GM06990 (cell line): ENCODE results near the gene CHMP6.

Source experiments
- DNase-seq: peaks from one replicate; pipeline ENCODE4 v3.0.0-alpha.2; 2011; ENCODE audit not compliant: insufficient read length; ENCODE audit errors: extremely low read depth
- H3K27me3 ChIP-seq: replicated peaks from 2 replicates; pipeline ENCODE4 v1.6.0; 2011; ENCODE audit warnings: low read length; ENCODE audit not compliant: control insufficient read depth, insufficient read depth
- H3K36me3 ChIP-seq: 2 replicates; pipeline ENCODE4 v1.5.1; 2011; ENCODE audit warnings: low read length; ENCODE audit not compliant: control insufficient read depth, insufficient read depth
- H3K4me3 ChIP-seq: replicated peaks from 2 replicates; pipeline ENCODE4 v1.5.1; 2011; ENCODE audit warnings: low read depth, mild to moderate bottlenecking, control low read depth, low read length
- TF ChIP-seq, protein P1 (sequence below): IDR thresholded peaks from 2 replicates; pipeline ENCODE4 v1.5.1; 2011; ENCODE audit warnings: low read length, control low read depth, mild to moderate bottlenecking, inconsistent platforms; ENCODE audit not compliant: insufficient read depth, poor library complexity, severe bottlenecking

Gene CHMP6

DNA sequence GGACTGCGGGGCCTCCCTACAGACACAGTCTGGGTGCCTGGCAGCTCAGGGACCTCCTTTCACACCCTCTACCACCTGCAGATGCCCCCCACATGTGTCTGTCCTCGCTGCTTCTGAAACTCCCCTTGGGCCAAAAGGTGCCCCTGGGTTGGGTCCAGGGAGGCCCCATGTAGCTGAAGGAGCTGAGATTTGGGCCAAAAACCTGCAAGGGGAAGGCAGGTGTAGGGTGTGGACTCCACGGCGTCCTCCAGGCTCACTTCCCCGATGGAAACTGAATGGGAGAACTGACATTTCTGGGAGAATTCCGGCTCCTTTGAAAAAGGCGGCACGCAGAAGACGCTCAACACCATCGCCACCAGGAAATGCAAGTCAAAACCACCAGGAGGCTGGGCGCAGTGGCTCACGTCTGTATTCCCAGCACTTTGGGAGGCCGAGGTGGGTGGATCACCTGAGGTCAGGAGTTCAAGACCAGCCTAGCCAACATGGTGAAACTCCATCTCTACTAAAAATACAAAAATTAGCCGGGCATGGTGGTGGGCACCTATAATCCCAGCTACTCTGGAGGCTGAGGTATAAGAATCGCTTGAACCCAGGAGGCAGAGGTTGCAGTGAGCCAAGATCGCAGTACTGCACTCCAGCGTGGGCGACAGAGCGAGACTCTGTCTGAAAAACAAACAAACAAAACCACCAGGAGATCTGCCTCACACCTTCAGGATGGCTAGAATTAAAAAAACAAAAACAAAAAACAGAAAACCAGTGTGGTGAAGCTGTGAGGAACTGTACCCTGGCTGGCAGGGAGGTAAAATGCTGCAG lies 30.1 kb downstream of the CHMP6 start:
- Histone ChIP-seq H3K27me3 (no peaks in the 10 kb centered on the region), H3K36me3 (no peaks in the 10 kb centered on the region), H3K4me3 (no peak overlapping the region)
- no peak for DNase-seq
- TF ChIP-seq, protein P1, sequence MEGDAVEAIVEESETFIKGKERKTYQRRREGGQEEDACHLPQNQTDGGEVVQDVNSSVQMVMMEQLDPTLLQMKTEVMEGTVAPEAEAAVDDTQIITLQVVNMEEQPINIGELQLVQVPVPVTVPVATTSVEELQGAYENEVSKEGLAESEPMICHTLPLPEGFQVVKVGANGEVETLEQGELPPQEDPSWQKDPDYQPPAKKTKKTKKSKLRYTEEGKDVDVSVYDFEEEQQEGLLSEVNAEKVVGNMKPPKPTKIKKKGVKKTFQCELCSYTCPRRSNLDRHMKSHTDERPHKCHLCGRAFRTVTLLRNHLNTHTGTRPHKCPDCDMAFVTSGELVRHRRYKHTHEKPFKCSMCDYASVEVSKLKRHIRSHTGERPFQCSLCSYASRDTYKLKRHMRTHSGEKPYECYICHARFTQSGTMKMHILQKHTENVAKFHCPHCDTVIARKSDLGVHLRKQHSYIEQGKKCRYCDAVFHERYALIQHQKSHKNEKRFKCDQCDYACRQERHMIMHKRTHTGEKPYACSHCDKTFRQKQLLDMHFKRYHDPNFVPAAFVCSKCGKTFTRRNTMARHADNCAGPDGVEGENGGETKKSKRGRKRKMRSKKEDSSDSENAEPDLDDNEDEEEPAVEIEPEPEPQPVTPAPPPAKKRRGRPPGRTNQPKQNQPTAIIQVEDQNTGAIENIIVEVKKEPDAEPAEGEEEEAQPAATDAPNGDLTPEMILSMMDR, result no peak

GRCh38 chr17:81022344-81022676 lies 30.7 kb downstream of the CHMP6 start:
- Histone ChIP-seq H3K36me3 (no peaks in the 10 kb centered on the region), H3K4me3 (no peak overlapping the region), H3K27me3 (no peaks in the 10 kb centered on the region)
- DNase-seq, result no peak
- TF ChIP-seq, protein P1, result no peak

DNA sequence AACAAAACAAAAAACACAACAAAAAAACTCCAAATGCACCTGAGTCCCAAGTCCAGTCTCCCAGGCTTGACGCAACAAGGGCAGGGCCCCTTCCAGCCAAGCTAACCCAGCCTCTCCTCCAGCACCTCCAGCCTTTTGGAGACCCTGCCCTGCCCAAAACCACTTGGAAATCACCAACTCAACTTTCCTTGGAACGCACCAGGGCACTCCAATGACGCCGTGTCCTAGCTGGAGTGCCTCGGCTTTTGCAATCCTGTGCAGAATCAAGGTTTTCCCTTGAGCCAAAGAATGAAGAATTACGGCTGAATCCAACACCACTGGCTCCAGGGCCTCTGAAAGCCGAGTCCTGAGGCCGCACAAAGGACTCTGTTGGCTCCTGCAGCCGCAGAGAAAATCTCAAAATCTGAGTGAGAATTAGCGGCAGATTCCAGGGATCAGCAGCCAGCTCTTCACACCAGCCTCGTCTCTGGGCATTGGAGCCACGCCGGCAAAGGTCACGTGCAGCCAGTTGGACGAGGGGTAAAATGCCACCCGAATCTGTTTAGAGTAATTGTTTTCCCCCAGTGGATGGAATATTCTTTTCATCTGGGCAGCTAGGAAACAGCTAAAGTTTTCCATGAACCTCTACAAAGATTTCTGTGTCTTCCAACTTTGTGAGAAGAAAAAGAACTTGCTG lies 33.6 kb downstream of the CHMP6 start:
- Histone ChIP-seq H3K4me3 (no peak overlapping the region), H3K36me3 (no peaks in the 10 kb centered on the region), H3K27me3 (no peaks in the 10 kb centered on the region; the same call in 1 of the 2 replicates)
- no peak for DNase-seq
- TF ChIP-seq, protein P1, result no peak

DNA sequence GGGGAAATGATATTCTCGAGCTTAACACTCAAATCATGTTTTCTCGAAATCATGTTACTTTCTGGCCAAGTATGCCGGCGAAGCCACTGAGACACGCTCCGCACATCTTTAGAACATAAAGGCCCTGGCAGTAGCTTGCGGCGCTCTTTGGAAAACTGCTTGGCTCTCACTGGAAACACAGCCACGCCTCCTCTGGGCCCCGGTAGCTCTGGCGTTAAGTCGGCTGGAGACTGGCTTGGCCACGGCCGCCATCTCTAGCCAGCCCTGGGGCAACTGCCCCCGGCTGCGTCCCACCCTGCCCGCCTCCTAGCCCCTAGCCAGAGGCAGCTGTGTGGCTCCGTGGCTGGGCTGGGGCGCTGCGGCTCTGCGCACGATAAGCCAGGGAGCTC lies 34.1 kb downstream of the CHMP6 start:
- DNase-seq, result no peak
- H3K27me3 ChIP-seq, result no peaks in the 10 kb centered on the region; the same call in 1 of the 2 replicates
- TF ChIP-seq, protein P1, result no peak

GRCh38 chr17:81026266-81027036 lies 34.8 kb downstream of the CHMP6 start:
- Histone ChIP-seq H3K4me3 (no peak overlapping the region), H3K27me3 (no peaks in the 10 kb centered on the region; the same call in 1 of the 2 replicates), H3K36me3 (no peaks in the 10 kb centered on the region)
- TF ChIP-seq, protein P1, result no peak
- no peak for DNase-seq

More for the DNA sequence above, 34.1 kb downstream of the CHMP6 start:
- H3K4me3 ChIP-seq, result no peak overlapping the region
- H3K36me3 ChIP-seq, result no peaks in the 10 kb centered on the region
